GM23338 (cell line): ENCODE measurements around the gene AADACL3. TPM values are rescaled to one million over a fixed set of nuclear protein-coding genes. Genes with fewer than 3 reads are reported as not detected.

Experiments
- ATAC-seq: fragments of 200-7000 bp; cut with Tn5 transposase; 3 replicates; pipeline ENCODE4 v1.9.1; 2020
- DNase-seq: peaks from one replicate; pipeline ENCODE4 v3.0.0-alpha.2; 2015; ENCODE audit warnings: low spot score
- H2AFZ ChIP-seq: fragments of 200-600 bp; sonication (generic); 2 replicates; pipeline ENCODE4 v1.8.0; 2016; ENCODE audit warnings: antibody characterized with exemption, mild to moderate bottlenecking, moderate library complexity
- H3F3A ChIP-seq: fragments of 200-600 bp; sonication (generic); replicated peaks from 2 replicates; pipeline ENCODE4 v1.8.0; 2017; ENCODE audit warnings: antibody characterized with exemption, mixed run types, low read depth
- H3K27ac ChIP-seq: fragments of 200-600 bp; sonication (generic); 2 replicates; pipeline ENCODE4 v1.6.1; 2016; ENCODE audit warnings: low read depth
- H3K27me3 ChIP-seq: fragments of 200-600 bp; sonication (generic); 2 replicates; pipeline ENCODE4 v1.8.0; 2016; ENCODE audit warnings: mild to moderate bottlenecking, mixed run types, moderate library complexity; ENCODE audit not compliant: insufficient read depth
- H3K36me3 ChIP-seq: fragments of 200-600 bp; sonication (generic); 2 replicates; pipeline ENCODE4 v1.8.0; 2016; ENCODE audit warnings: mild to moderate bottlenecking; ENCODE audit not compliant: insufficient read depth
- H3K4me1 ChIP-seq: fragments of 200-600 bp; sonication (generic); 2 replicates; pipeline ENCODE4 v1.8.0; 2016; ENCODE audit warnings: mild to moderate bottlenecking, moderate library complexity; ENCODE audit not compliant: insufficient read depth
- H3K4me2 ChIP-seq: fragments of 200-600 bp; sonication (generic); 2 replicates; pipeline ENCODE4 v1.7.1; 2017; ENCODE audit warnings: mixed run types
- H3K4me3 ChIP-seq: fragments of 200-600 bp; sonication (generic); 2 replicates; pipeline ENCODE4 v1.6.1; 2016; ENCODE audit warnings: mixed run types
- H3K79me2 ChIP-seq: fragments of 200-600 bp; sonication (generic); replicated peaks from 2 replicates; pipeline ENCODE4 v1.8.0; 2017; ENCODE audit warnings: mild to moderate bottlenecking; ENCODE audit not compliant: insufficient read depth
- H3K9me2 ChIP-seq: fragments of 200-600 bp; sonication (generic); 2 replicates; pipeline ENCODE4 v1.8.0; 2017; ENCODE audit not compliant: insufficient read depth
- H4K20me1 ChIP-seq: fragments of 200-600 bp; sonication (generic); replicated peaks from 2 replicates; pipeline ENCODE4 v1.8.0; 2017; ENCODE audit warnings: mild to moderate bottlenecking; ENCODE audit not compliant: insufficient read depth
- H3K27ac Mint-ChIP-seq: 2 replicates; pipeline ENCODE4 v1.8.0; 2020; ENCODE audit warnings: inconsistent platforms, mild to moderate bottlenecking, moderate library complexity, mixed read lengths
- H3K27me3 Mint-ChIP-seq: 3 replicates; pipeline ENCODE4 v1.8.0; 2022; ENCODE audit warnings: low read depth, mild to moderate bottlenecking, moderate library complexity, mixed read lengths, inconsistent platforms; ENCODE audit not compliant: insufficient read depth, poor library complexity
- H3K36me3 Mint-ChIP-seq: 3 replicates; pipeline ENCODE4 v1.8.0; 2021; ENCODE audit warnings: low read depth, mild to moderate bottlenecking, inconsistent platforms, moderate library complexity, mixed read lengths
- H3K4me1 Mint-ChIP-seq: 3 replicates; pipeline ENCODE4 v1.8.0; 2020; ENCODE audit warnings: mild to moderate bottlenecking, inconsistent platforms, mixed read lengths
- H3K4me3 Mint-ChIP-seq: 3 replicates; pipeline ENCODE4 v1.8.0; 2021; ENCODE audit warnings: moderate library complexity, mild to moderate bottlenecking, inconsistent platforms, mixed read lengths
- H3K9me3 Mint-ChIP-seq: 3 replicates; pipeline ENCODE4 v1.8.0; 2020; ENCODE audit warnings: moderate library complexity, mild to moderate bottlenecking, inconsistent platforms, mixed read lengths
- CREB1 ChIP-seq: fragments of 250-450 bp; sonication (Bioruptor Pico); IDR thresholded peaks from 2 replicates; pipeline ENCODE4 v1.5.0; 2020; ENCODE audit warnings: low read depth, mild to moderate bottlenecking, moderate library complexity
- EZH2 ChIP-seq: fragments of 200-600 bp; sonication (generic); IDR thresholded peaks from one replicate; pipeline ENCODE4 v1.8.0; 2017; ENCODE audit warnings: antibody characterized with exemption, mild to moderate bottlenecking, low read depth; ENCODE audit not compliant: unreplicated experiment
- EZH2phosphoT487 ChIP-seq: fragments of 200-600 bp; sonication (generic); IDR thresholded peaks from one replicate; pipeline ENCODE4 v1.8.1; 2018; ENCODE audit warnings: antibody characterized with exemption; ENCODE audit not compliant: unreplicated experiment
- JUNB ChIP-seq: IDR thresholded peaks from one replicate; pipeline ENCODE4 v1.6.1; 2016; ENCODE audit warnings: antibody characterized with exemption; ENCODE audit not compliant: unreplicated experiment
- REST ChIP-seq: IDR thresholded peaks from one replicate; pipeline ENCODE4 v1.6.1; 2018; ENCODE audit warnings: antibody characterized with exemption; ENCODE audit not compliant: unreplicated experiment
- ZNF114 ChIP-seq: fragments of 250-450 bp; sonication (Bioruptor Pico); IDR thresholded peaks from 2 replicates; pipeline ENCODE4 v1.5.0; 2020; ENCODE audit warnings: mild to moderate bottlenecking, moderate library complexity
- ZNF331 ChIP-seq: fragments of 250-450 bp; sonication (Bioruptor Pico); IDR thresholded peaks from 2 replicates; pipeline ENCODE4 v1.5.0; 2020; ENCODE audit warnings: low read depth, mild to moderate bottlenecking, moderate library complexity
- ZNF462 ChIP-seq: fragments of 250-450 bp; sonication (Bioruptor Pico); IDR thresholded peaks from 2 replicates; pipeline ENCODE4 v1.5.0; 2020; ENCODE audit warnings: mild to moderate bottlenecking, moderate library complexity
- polyA plus RNA-seq: library from polyadenylated mRNA; unstranded; fragments of >200 nt; fragmentation: Nextera tagmentation; extraction: Ambion mirVana; gene quantifications from 2 replicates; pipeline ENCODE4 v1.2.1, GENCODE V29; 2016
- total RNA-seq: library from RNA; depleted of rRNA; stranded (reverse); fragments of >200 nt; shearing (Covaris generic); gene quantifications from 2 replicates; pipeline ENCODE4 v1.2.3, GENCODE V29; 2014

AADACL3 gene
- total and polyA plus RNA-seq, 2 experiments from 2014 or later: 0.47 to 1.5 TPM

- H3K4me1 ChIP-seq: 0 out of 2 replicates have a peak, but pooled peaks cover 3% of the 10 kb centered on the region
- H3K4me3 ChIP-seq: no peak overlapping the region
- Mint-ChIP-seq H3K4me1 (no peaks in the 10 kb centered on the region), H3K27me3 (no peaks in the 10 kb centered on the region), H3K36me3 (no peaks in the 10 kb centered on the region), H3K27ac (no peak overlapping the region), H3K9me3 (peaks cover 10% of the 10 kb centered on the region; the same call in 2 of the 3 replicates), H3K4me3 (no peak overlapping the region)
- H3F3A ChIP-seq: no peaks in the 10 kb centered on the region
- TF ChIP-seq EZH2phosphoT487: no peak
- no peak for TF ChIP-seq ZNF114 (CRISPR knock-in tag)
- TF ChIP-seq JUNB: no peak
- no peak overlapping the region for H3K27ac ChIP-seq
- H2AFZ ChIP-seq: peak overlapping the region; percentile 52; the same call in 1 of the 2 replicates
- H3K4me2 ChIP-seq: no peak overlapping the region
- H4K20me1 ChIP-seq: no peaks in the 10 kb centered on the region
- no peaks in the 10 kb centered on the region for H3K9me2 ChIP-seq
- H3K36me3 ChIP-seq: no peaks in the 10 kb centered on the region
- no peaks in the 10 kb centered on the region for H3K27me3 ChIP-seq
- DNase-seq (no peak), ATAC-seq (no peak)
- no peaks in the 10 kb centered on the region for H3K79me2 ChIP-seq
Observed at GRCh38 chr1:12745126-12745991, 29.4 kb downstream of the AADACL3 start.

GRCh38 chr1:12745992-12746323 lies 30.0 kb downstream of the AADACL3 start, which contains the start of gene CFAP107:
Gene CFAP107, plus strand, starts transcription at chr1:12746200. Its CDS starts 231 bp downstream, at chr1:12746431.
- no peak within 1 kb of the TSS for H3K4me3 Mint-ChIP-seq
- no peaks in the 10 kb centered on the region for H3K4me1 Mint-ChIP-seq
- no peak within 1 kb of the TSS for H3K27ac Mint-ChIP-seq

More at GRCh38 chr1:12745992-12746323, 30.0 kb downstream of the AADACL3 start, which contains the start of gene CFAP107:
- Mint-ChIP-seq H3K27me3 (no peaks in the 10 kb centered on the region), H3K9me3 (peaks cover 10% of the 10 kb centered on the region; the same call in 2 of the 3 replicates), H3K36me3 (no peaks in the 10 kb centered on the region)
- ATAC-seq (peak; percentile 41), DNase-seq (peak; percentile 43)
- no peak within 1 kb of the TSS for H3K27ac ChIP-seq
- no peak within 1 kb of the TSS for H3K4me2 ChIP-seq
- H3K4me1 ChIP-seq: 0 out of 2 replicates have a peak, but pooled peaks cover 3% of the 10 kb centered on the region
- H3F3A ChIP-seq: no peaks in the 10 kb centered on the region
- no peaks in the 10 kb centered on the region for H3K9me2 ChIP-seq
- H4K20me1 ChIP-seq: no peaks in the 10 kb centered on the region
- TF ChIP-seq ZNF331 (CRISPR knock-in tag) (no peak), EZH2 (no peak), JUNB (no peak), REST (no peak), ZNF114 (CRISPR knock-in tag) (no peak), ZNF462 (CRISPR knock-in tag) (no peak), CREB1 (CRISPR knock-in tag) (no peak)
- no peaks in the 10 kb centered on the region for H3K36me3 ChIP-seq
- H2AFZ ChIP-seq: peak within 1 kb of the TSS; percentile 67; the same call in 1 of the 2 replicates
- no peak within 1 kb of the TSS for H3K4me3 ChIP-seq
- H3K79me2 ChIP-seq: no peaks in the 10 kb centered on the region
- no peaks in the 10 kb centered on the region for H3K27me3 ChIP-seq
